Ishikawa (cell line): ENCODE measurements around the gene CFTR.

Experiments
- CEBPB ChIP-seq: IDR thresholded peaks from 2 replicates; pipeline ENCODE4 v1.6.1; 2012
- EGR1 ChIP-seq: IDR thresholded peaks from 2 replicates; pipeline ENCODE4 v1.6.1; 2012
- EP300 ChIP-seq: IDR thresholded peaks from 2 replicates; pipeline ENCODE4 v1.6.1; 2012; ENCODE audit warnings: borderline replicate concordance
- MAX ChIP-seq: IDR thresholded peaks from 2 replicates; pipeline ENCODE4 v1.6.1; 2012
- REST ChIP-seq: IDR thresholded peaks from 2 replicates; pipeline ENCODE4 v1.6.1; 2012; ENCODE audit warnings: low read depth, mild to moderate bottlenecking
- USF1 ChIP-seq: IDR thresholded peaks from 2 replicates; pipeline ENCODE4 v1.6.1; 2012
- YY1 ChIP-seq: IDR thresholded peaks from 2 replicates; pipeline ENCODE4 v1.6.1; 2012; ENCODE audit warnings: low read depth

GRCh38 chr7:117667456-117667855 lies 187.6 kb downstream of the CFTR start:
- TF ChIP-seq EGR1 = no peak
- no peak for TF ChIP-seq MAX
- no peak for TF ChIP-seq YY1
- no peak for TF ChIP-seq REST
- no peak for TF ChIP-seq EP300
- TF ChIP-seq CEBPB = no peak
- TF ChIP-seq USF1 = no peak
